ENCODE measurements around the gene COL5A1. TPM values are rescaled to one million over a fixed set of nuclear protein-coding genes. Genes with fewer than 3 reads are reported as not detected.

The COL5A1 gene
- total RNA-seq, 1 donor from 2014 or later, result 28.9 TPM

DNA sequence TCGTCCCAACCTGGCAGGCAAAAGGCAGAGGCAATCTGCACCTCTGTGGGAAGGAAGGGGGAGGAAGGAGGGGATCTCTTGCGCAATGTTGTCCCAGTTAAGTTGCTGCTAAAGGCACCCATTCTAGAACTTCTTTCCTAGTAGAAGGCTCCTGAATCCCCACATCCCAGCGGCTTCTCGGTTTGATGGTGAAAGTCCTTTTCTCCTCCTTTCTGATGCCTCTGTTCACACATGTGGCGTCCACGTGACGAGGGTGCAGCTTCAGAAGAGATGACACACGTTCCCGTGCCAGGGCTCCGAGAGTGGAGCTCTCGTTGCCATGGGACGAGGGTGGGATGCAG is 142.1 kb downstream of the COL5A1 start:
- peaks cover 25% of the 10 kb centered on the region for H3K4me1 Mint-ChIP-seq (ENCODE audit: low read depth, unreplicated experiment)
- peaks cover 5% of the 10 kb centered on the region for H3K27me3 Mint-ChIP-seq (ENCODE audit: unreplicated experiment)
- no peak for DNase-seq
- no peaks in the 10 kb centered on the region for H3K36me3 Mint-ChIP-seq (ENCODE audit: unreplicated experiment)
- TF ChIP-seq, protein P1, sequence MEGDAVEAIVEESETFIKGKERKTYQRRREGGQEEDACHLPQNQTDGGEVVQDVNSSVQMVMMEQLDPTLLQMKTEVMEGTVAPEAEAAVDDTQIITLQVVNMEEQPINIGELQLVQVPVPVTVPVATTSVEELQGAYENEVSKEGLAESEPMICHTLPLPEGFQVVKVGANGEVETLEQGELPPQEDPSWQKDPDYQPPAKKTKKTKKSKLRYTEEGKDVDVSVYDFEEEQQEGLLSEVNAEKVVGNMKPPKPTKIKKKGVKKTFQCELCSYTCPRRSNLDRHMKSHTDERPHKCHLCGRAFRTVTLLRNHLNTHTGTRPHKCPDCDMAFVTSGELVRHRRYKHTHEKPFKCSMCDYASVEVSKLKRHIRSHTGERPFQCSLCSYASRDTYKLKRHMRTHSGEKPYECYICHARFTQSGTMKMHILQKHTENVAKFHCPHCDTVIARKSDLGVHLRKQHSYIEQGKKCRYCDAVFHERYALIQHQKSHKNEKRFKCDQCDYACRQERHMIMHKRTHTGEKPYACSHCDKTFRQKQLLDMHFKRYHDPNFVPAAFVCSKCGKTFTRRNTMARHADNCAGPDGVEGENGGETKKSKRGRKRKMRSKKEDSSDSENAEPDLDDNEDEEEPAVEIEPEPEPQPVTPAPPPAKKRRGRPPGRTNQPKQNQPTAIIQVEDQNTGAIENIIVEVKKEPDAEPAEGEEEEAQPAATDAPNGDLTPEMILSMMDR (IDR thresholded peaks at IDR 0.05; ENCODE audit: partially characterized antibody, unreplicated experiment), result no peak
- peak overlapping the region; percentile 82 for H3K27ac Mint-ChIP-seq (ENCODE audit: unreplicated experiment)
- peaks cover 8% of the 10 kb centered on the region for H3K9me3 Mint-ChIP-seq (ENCODE audit: unreplicated experiment)
- H3K4me3 Mint-ChIP-seq (ENCODE audit: unreplicated experiment), result peak overlapping the region; percentile 2

DNA sequence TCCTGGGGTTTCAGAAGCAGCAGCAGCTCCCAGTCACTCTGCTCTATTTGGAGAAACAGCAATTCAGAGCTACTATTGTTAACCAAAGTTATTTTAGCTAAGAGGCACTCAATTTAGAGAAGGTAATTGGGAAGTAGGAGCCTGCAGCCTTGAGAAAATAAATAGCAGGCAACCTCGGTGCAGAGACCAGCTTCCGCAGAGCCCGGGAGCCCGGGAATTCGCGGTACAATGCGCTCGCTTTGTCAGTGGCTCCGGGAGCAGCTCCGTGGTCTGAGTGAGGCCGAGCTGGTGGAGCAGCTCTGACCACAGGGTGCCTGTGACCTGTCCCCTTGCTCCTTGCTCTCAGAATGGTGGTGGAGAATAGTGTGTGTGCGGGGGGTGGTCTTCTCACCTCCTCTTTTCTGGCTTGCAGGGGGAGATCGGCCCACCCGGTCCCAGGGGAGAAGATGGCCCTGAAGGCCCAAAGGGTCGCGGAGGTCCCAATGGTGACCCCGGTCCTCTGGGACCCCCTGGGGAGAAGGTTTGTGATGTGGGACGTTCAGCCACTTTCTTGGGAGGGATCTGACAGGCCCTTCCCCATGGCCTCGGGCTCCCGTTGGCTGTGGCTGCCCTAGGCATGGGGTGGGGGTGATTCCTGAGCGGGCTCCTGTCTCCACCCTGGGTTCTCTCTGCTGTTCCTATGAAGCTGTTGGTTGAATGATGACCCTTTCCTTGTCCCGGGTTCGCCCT is 143.1 kb downstream of the COL5A1 start:
- Mint-ChIP-seq H3K4me3 (ENCODE audit: unreplicated experiment) (no peak overlapping the region), H3K9me3 (ENCODE audit: unreplicated experiment) (peaks cover 8% of the 10 kb centered on the region), H3K36me3 (ENCODE audit: unreplicated experiment) (no peaks in the 10 kb centered on the region), H3K4me1 (ENCODE audit: low read depth, unreplicated experiment) (peaks cover 22% of the 10 kb centered on the region), H3K27ac (ENCODE audit: unreplicated experiment) (no peak overlapping the region), H3K27me3 (ENCODE audit: unreplicated experiment) (peaks cover 5% of the 10 kb centered on the region)
- TF ChIP-seq, protein P1 (IDR thresholded peaks at IDR 0.05; ENCODE audit: partially characterized antibody, unreplicated experiment), result no peak
- no peak for DNase-seq

DNA sequence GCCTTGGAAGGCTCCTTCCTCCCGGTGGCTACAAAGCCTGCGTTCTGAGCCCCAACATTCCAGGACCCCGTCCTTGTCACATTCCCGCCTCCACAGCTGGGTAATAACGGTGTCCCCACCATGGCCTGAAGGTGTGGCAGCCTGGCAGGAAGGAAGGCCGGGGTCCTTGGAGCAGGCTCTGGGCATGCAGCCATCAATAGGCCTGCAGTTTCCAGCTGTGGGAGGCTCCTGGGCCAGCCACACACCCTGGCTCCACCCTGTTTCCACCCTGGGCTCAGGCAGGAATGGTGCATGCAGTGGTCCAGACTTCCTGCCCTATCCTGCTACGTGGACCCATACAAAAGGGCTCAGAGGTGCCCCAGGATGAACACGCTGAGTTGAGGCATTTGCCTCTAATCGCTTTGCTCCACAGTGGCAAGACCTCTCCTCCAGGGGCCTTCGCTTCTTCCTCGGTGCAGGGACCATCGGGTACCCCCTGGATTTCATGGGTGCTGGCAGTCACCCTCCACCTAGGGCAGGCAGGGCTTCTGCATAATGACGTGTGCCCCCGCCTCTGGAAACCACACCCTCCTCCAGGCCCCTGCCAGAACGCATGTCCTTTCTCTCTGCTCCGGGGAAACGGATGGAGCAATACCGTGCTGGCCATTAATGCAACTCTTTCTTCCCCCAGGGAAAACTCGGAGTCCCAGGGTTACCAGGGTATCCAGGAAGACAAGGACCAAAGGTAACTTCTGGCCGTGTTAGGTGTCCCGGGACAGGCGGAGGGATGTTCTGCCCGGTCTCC is 143.9 kb downstream of the COL5A1 start:
- no peaks in the 10 kb centered on the region for H3K36me3 Mint-ChIP-seq (ENCODE audit: unreplicated experiment)
- H3K27me3 Mint-ChIP-seq (ENCODE audit: unreplicated experiment), result peaks cover 5% of the 10 kb centered on the region
- TF ChIP-seq, protein P1 (IDR thresholded peaks at IDR 0.05; ENCODE audit: partially characterized antibody, unreplicated experiment), result no peak
- H3K27ac Mint-ChIP-seq (ENCODE audit: unreplicated experiment), result no peak overlapping the region
- H3K9me3 Mint-ChIP-seq (ENCODE audit: unreplicated experiment), result peaks cover 9% of the 10 kb centered on the region
- no peak overlapping the region for H3K4me3 Mint-ChIP-seq (ENCODE audit: unreplicated experiment)
- peaks cover 22% of the 10 kb centered on the region for H3K4me1 Mint-ChIP-seq (ENCODE audit: low read depth, unreplicated experiment)
- no peak for DNase-seq

DNA sequence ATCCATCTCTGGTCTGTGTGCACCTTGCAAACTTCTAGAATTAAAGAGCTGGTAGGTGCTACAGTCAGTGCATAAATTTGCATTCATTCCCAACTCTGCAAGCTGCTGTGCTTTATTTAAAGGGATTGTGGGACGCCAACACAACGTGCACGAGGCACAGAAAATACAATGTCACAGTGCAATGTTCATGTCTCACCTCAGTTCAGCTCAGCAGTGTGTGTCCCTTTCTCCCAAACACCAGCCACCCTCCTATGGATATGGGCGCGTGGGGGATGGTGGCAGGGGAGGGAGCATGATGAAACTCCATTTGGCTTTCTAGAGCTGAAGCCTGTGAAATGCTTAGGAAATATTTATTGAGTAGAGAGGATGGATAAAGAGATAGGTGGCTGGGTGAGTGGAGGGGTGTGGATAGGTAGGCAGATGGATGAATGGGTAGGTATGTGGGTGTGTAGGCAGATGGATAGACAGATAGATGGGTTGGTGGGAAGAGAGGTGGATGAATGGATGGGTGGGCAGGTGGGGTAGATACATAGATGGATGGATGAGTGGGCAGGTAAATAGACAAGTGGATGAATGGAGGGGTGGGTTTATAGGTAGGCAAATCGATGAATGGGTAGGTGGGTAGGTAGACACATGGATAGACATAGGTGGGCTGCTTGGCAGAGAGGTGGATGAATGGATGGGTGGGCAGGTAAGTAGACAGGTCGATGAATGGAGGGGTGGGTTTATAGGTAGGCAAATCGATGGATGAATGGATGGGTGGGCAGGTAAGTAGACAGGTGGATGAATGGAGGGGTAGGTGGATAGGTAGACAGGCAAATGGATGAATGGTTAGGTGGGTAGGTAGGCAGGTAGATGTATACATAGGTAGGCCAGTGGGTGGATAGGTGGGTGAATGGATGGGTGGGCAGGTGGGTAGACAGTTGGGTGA is 146.3 kb downstream of the COL5A1 start:
- Mint-ChIP-seq H3K36me3 (ENCODE audit: unreplicated experiment) (no peaks in the 10 kb centered on the region), H3K27me3 (ENCODE audit: unreplicated experiment) (peaks cover 7% of the 10 kb centered on the region), H3K4me1 (ENCODE audit: low read depth, unreplicated experiment) (peaks cover 22% of the 10 kb centered on the region), H3K4me3 (ENCODE audit: unreplicated experiment) (no peak overlapping the region), H3K27ac (ENCODE audit: unreplicated experiment) (no peak overlapping the region), H3K9me3 (ENCODE audit: unreplicated experiment) (peaks cover 9% of the 10 kb centered on the region)
- DNase-seq, result no peak
- TF ChIP-seq, protein P1 (IDR thresholded peaks at IDR 0.05; ENCODE audit: partially characterized antibody, unreplicated experiment), result no peak

Data from glutamatergic neuron (in vitro differentiated cells).